Measurements from ENCODE around the gene FOXO6.

GRCh38 chr1:41378999-41379737 lies 17.9 kb downstream of the FOXO6 start:
- TF ChIP-seq CTCF (IDR thresholded peaks at IDR 0.05; ENCODE audit: low read depth, low read length) (no peak), EZH2phosphoT487 (IDR thresholded peaks at IDR 0.05; ENCODE audit: low read depth) (no peak)
